Muscle layer of colon (tissue), 2 donors: ENCODE results near the gene TOR3A.
"Not testable (repeated sequence)": the region's sequence is repeated elsewhere in the genome, so short reads cannot be mapped to it uniquely, and the experiment has no call there.

Experiments
- H3K27ac ChIP-seq: one replicate; pipeline ENCODE4 v1.7.0; 2013; ENCODE audit warnings: low read depth, mild to moderate bottlenecking, low read length, moderate library complexity
- H3K27me3 ChIP-seq, 2 donors: one replicate each; pipeline ENCODE4 v1.7.0; 2013; ENCODE audit warnings: low read length in 2 of 2, mild to moderate bottlenecking in 2 of 2; ENCODE audit not compliant: insufficient read depth in 2 of 2, control insufficient read depth in 1 of 2
- H3K36me3 ChIP-seq: one replicate; pipeline ENCODE4 v1.7.0; 2013; ENCODE audit warnings: mild to moderate bottlenecking, low read length; ENCODE audit not compliant: insufficient read depth
- H3K4me1 ChIP-seq: one replicate; pipeline ENCODE4 v1.7.0; 2013; ENCODE audit warnings: mild to moderate bottlenecking, low read length; ENCODE audit not compliant: insufficient read depth
- H3K4me3 ChIP-seq, 2 donors: one replicate each; pipeline ENCODE4 v1.7.0; 2013; ENCODE audit warnings: low read length in 2 of 2, low read depth in 1 of 2, mild to moderate bottlenecking in 1 of 2, moderate library complexity in 1 of 2
- H3K9ac ChIP-seq: one replicate; pipeline ENCODE4 v1.7.0; 2013; ENCODE audit warnings: low read length
- H3K9me3 ChIP-seq: one replicate; pipeline ENCODE4 v1.7.0; 2013; ENCODE audit warnings: mild to moderate bottlenecking, low read length
- donor health status: abdominal sarcoma.
- donor health status: Adenocarcinoma of cecum.

TOR3A gene

GRCh38 chr1:179081687-179082332, at the start of gene TOR3A:
TSS of gene TOR3A (plus strand) at chr1:179082070. CDS start at chr1:179082129, 59 bp downstream.
- Histone ChIP-seq H3K27me3 (no peaks in the 10 kb centered on the region), H3K27ac (peak within 1 kb of the TSS; percentile 91), H3K9me3 (no peaks in the 10 kb centered on the region), H3K4me1 (peaks cover 17% of the 10 kb centered on the region), H3K4me3 (peak within 1 kb of the TSS; percentile 67 to 93), H3K36me3 (peaks cover 21% of the 10 kb centered on the region), H3K9ac (peak within 1 kb of the TSS; percentile 70)

DNA sequence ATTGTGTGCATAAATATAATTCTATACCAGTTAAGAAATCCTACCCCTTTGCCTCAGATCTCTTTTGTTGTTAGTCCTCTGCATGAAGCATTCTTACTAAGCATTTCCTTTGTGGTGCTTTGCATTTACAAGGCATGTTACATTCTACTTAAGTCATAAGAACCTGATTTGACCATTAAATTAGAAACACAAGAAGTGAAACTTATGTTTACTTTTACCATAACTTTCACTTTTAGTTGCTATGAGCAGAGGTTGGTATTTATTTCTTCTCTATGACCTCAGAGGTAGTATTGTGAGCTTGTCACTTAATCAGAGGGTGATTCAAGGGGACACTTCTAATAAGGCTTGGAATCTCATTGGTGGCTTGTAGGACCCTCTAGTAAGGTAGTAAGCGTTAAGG, 47.1 kb upstream of the TOR3A start:
- Histone ChIP-seq H3K4me1 (peaks cover 61% of the 10 kb centered on the region), H3K4me3 (no peak overlapping the region), H3K27me3 (no peaks in the 10 kb centered on the region), H3K36me3 (no peaks in the 10 kb centered on the region), H3K27ac (no peak overlapping the region), H3K9ac (no peak overlapping the region), H3K9me3 (no peaks in the 10 kb centered on the region)

DNA sequence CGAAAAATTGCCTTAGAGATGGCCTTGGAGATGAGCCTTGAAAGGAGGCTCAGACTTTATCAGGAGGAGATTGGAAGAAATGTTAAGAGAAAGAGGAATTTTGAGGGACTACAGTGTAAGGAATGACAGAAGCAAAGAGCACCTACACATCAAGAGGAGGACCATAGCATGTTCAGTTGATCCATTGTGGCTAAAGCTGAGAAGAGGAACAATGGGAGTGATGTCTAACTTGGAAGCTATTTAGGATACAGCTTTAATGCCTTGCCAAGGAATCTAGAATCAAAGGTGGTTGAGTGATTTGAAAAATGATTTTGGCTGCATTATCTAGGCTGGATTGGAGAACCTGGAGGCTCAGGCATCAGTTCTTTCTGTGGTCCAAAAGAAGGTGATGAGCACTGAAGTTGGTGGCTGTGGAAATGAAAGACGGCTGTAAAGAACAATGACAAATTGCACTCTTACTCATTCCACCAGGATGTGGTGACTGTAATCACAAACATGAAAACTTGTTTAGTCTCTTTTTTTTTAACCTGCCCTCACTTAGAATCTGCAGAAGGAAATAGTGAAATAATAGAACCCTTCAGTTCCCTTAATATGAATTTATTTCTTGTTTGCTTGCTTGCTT, 44.9 kb upstream of the TOR3A start:
- peaks cover 50% of the 10 kb centered on the region for H3K4me1 ChIP-seq
- no peaks in the 10 kb centered on the region for H3K27me3 ChIP-seq
- no peak overlapping the region for H3K9ac ChIP-seq
- no peaks in the 10 kb centered on the region for H3K36me3 ChIP-seq
- H3K9me3 ChIP-seq: no peaks in the 10 kb centered on the region
- no peak overlapping the region for H3K4me3 ChIP-seq
- H3K27ac ChIP-seq: no peak overlapping the region

GRCh38 chr1:179038528-179039281, 43.2 kb upstream of the TOR3A start:
- Histone ChIP-seq H3K9me3 (no peaks in the 10 kb centered on the region), H3K27ac (no peak overlapping the region), H3K4me3 (no peak overlapping the region), H3K27me3 (no peaks in the 10 kb centered on the region), H3K36me3 (no peaks in the 10 kb centered on the region), H3K4me1 (peaks cover 38% of the 10 kb centered on the region), H3K9ac (no peak overlapping the region)

- peaks cover 29% of the 10 kb centered on the region for H3K4me1 ChIP-seq
- H3K27me3 ChIP-seq, H3K4me3 ChIP-seq, H3K36me3 ChIP-seq, H3K27ac ChIP-seq, H3K9me3 ChIP-seq, H3K9ac ChIP-seq: not testable (repeated sequence)
These were observed 42.2 kb upstream of the TOR3A start for GRCh38 chr1:179039502-179040174.

DNA sequence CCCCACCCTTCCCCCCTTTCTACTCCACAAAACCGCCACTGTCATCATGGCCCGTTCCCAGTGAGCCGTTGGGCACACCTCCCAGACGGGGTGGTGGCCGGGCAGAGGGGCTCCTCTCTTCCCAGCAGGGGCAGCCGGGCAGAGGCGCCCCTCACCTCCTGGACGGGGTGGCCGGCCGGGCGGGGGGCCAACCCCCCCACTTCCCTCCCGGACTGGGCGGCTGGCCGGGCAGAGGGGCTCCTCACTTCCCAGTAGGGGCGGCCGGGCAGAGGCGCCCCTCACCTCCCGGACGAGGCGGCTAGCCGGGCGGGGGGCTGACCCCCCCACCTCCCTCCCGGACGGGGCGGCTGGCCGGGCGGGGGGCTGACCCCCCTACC, 41.7 kb upstream of the TOR3A start:
- H3K9me3 ChIP-seq, H3K4me3 ChIP-seq, H3K27ac ChIP-seq, H3K9ac ChIP-seq, H3K27me3 ChIP-seq, H3K36me3 ChIP-seq: not testable (repeated sequence)
- H3K4me1 ChIP-seq: peaks cover 24% of the 10 kb centered on the region

DNA sequence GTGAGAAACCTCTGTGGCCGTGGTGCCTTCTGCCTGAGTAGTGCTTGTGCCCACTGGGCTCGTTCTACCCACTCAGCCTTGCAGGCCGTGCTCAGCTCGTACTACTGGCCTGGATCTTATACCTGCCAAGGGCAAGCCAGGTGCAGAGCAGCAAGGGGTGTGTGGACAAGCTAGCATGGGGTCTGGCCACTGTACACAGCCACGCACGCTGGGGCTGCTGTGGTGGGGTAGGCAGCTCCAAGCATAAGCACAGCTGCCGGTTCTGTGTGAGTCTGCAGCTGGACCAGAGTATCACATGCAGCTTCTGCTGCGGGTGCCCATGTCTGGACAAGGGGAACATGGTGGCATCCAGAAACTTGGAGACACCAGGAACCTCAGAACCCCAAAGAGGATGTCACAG, 39.8 kb upstream of the TOR3A start:
- Histone ChIP-seq H3K4me1 (peaks cover 10% of the 10 kb centered on the region), H3K9me3 (no peaks in the 10 kb centered on the region), H3K27ac (no peak overlapping the region), H3K36me3 (peaks cover 5% of the 10 kb centered on the region), H3K4me3 (no peak overlapping the region), H3K9ac (no peak overlapping the region), H3K27me3 (no peaks in the 10 kb centered on the region)

DNA sequence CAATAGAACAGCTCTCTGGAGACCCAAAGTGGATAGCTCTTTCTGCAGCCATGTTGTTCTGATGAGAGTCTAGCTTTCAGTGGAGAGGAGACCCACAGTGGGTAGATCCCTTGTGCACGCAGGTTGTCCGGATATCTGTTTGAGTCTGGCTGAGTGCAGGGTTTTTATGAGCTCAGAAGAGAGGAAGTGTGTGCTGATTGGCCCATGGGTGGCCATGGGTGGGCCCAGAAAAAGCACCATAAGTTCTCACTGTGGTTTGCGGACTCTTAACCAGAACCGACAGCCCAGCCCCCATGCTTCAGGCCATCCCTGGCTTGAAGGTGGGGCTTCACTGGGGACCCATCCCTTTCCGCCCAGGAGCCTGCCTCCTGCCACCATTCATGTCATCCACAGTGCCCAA, 39.2 kb upstream of the TOR3A start:
- H3K27me3 ChIP-seq: no peaks in the 10 kb centered on the region
- H3K4me1 ChIP-seq: peaks cover 15% of the 10 kb centered on the region
- peaks cover 5% of the 10 kb centered on the region for H3K36me3 ChIP-seq
- H3K4me3 ChIP-seq: no peak overlapping the region
- no peaks in the 10 kb centered on the region for H3K9me3 ChIP-seq
- H3K9ac ChIP-seq: no peak overlapping the region
- H3K27ac ChIP-seq: no peak overlapping the region

DNA sequence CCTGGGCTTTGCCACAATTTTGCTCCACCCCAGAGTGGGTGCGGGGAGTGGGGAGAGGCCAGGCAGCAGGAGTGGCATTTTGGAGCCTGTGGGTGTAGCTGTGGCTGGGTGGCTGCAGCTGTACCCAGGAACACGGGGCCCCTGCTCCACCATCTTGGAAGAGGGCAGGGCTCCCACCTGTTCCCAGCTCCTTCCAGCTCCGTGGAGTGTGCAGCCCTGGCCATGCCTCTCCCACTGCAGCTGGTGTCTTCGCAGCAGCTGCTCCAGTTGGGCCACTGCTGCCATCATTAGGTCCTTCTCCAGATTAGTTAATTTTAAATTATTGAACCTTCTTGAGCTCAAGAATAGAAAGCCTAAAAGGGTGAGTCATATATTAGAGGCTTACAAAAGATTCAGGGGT, 38.6 kb upstream of the TOR3A start:
- H3K36me3 ChIP-seq: peaks cover 5% of the 10 kb centered on the region
- H3K9me3 ChIP-seq: no peaks in the 10 kb centered on the region
- no peak overlapping the region for H3K9ac ChIP-seq
- H3K27me3 ChIP-seq: no peaks in the 10 kb centered on the region
- no peak overlapping the region for H3K27ac ChIP-seq
- H3K4me1 ChIP-seq: peaks cover 19% of the 10 kb centered on the region
- H3K4me3 ChIP-seq: no peak overlapping the region

GRCh38 chr1:179043907-179044306, 38.0 kb upstream of the TOR3A start:
- no peak overlapping the region for H3K27ac ChIP-seq
- H3K36me3 ChIP-seq: peaks cover 5% of the 10 kb centered on the region
- peaks cover 16% of the 10 kb centered on the region for H3K4me1 ChIP-seq
- H3K4me3 ChIP-seq: no peak overlapping the region
- H3K9me3 ChIP-seq: no peaks in the 10 kb centered on the region
- no peak overlapping the region for H3K9ac ChIP-seq
- no peaks in the 10 kb centered on the region for H3K27me3 ChIP-seq

DNA sequence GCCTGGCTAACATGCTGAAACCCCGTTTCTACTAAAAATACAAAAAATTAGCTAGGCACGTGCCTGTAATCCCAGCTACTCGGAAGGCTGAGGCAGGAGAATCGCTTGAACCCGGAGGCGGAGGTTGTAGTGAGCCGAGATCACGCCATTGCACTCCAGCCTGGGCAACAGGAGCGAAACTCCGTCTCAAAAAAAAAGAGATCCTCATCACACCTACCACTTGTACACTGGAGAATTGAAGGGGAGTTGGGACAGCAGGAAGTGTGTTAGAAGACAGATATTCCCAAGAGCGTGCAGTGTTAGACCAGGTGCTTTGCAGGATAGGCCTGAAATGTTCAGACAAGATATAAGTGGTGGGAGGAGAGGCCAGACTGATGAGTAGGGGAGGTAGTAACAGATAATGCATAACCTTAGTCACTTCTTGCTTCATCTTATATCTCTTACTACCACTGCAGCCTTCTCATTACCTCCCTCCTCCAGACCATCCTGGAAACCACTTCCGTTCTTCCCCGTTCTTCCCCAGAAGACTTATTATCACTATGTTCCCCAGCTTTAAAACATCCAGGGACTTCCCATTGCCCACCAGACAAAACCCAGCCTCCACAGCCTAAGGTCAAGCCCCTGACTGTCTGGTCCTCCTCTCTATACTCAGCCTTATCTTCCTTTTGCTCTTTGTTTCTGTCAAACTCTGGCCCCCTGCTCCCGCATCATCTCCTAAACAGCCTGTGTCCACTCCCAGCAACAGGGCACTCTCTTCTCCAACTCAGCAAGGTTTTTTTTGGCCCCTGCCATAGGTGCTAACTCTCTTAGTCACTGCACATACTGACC, 34.8 kb upstream of the TOR3A start:
- peaks cover 13% of the 10 kb centered on the region for H3K4me1 ChIP-seq
- H3K27ac ChIP-seq: no peak overlapping the region
- H3K27me3 ChIP-seq: no peaks in the 10 kb centered on the region
- H3K9ac ChIP-seq: no peak overlapping the region
- no peaks in the 10 kb centered on the region for H3K9me3 ChIP-seq
- no peak overlapping the region for H3K4me3 ChIP-seq
- H3K36me3 ChIP-seq: peaks cover 5% of the 10 kb centered on the region
